ENCODE measurements around the gene HEATR5A.
"Not testable (repeated sequence)": the region's sequence is repeated elsewhere in the genome, so short reads cannot be mapped to it uniquely, and the experiment has no call there.

The HEATR5A gene

GRCh38 chr14:31387091-31387490 lies 33.3 kb downstream of the HEATR5A start:
- DNase-seq, result no peak

GRCh38 chr14:31386271-31386670 lies 34.1 kb downstream of the HEATR5A start:
- no peak for DNase-seq

GRCh38 chr14:31382221-31382620 lies 38.1 kb downstream of the HEATR5A start:
- no peak for DNase-seq

- no peak for DNase-seq
Measured at GRCh38 chr14:31380106-31380505, 40.2 kb downstream of the HEATR5A start.

- not testable (repeated sequence) for DNase-seq
Measured at GRCh38 chr14:31379125-31379947, 41.0 kb downstream of the HEATR5A start.

- no peak for DNase-seq
Measured at GRCh38 chr14:31377433-31377832, 42.9 kb downstream of the HEATR5A start.

- no peak for DNase-seq
Measured at GRCh38 chr14:31371646-31372045, 48.7 kb downstream of the HEATR5A start.

- DNase-seq, result no peak
Measured at GRCh38 chr14:31363331-31364073, 56.8 kb downstream of the HEATR5A start.

GRCh38 chr14:31362746-31363145 lies 57.6 kb downstream of the HEATR5A start:
- no peak for DNase-seq

GRCh38 chr14:31361761-31362160 lies 58.6 kb downstream of the HEATR5A start:
- DNase-seq, result not testable (repeated sequence)

GRCh38 chr14:31360919-31361662 lies 59.3 kb downstream of the HEATR5A start:
- DNase-seq, result no peak

GRCh38 chr14:31357279-31357678 lies 63.1 kb downstream of the HEATR5A start:
- DNase-seq, result no peak

- no peak for DNase-seq
Measured at GRCh38 chr14:31346097-31346496, 74.3 kb downstream of the HEATR5A start.

GRCh38 chr14:31341280-31341679 lies 79.1 kb downstream of the HEATR5A start:
- DNase-seq, result no peak

- DNase-seq, result no peak
Measured at GRCh38 chr14:31340297-31341063, 79.9 kb downstream of the HEATR5A start.

- no peak for DNase-seq
Measured at GRCh38 chr14:31339743-31340142, 80.6 kb downstream of the HEATR5A start.

- DNase-seq, result no peak
Measured at GRCh38 chr14:31337331-31337730, 83.0 kb downstream of the HEATR5A start.

GRCh38 chr14:31336646-31337045 lies 83.7 kb downstream of the HEATR5A start:
- no peak for DNase-seq

GRCh38 chr14:31331395-31331794 lies 89.0 kb downstream of the HEATR5A start:
- DNase-seq, result not testable (repeated sequence)

- not testable (repeated sequence) for DNase-seq
Measured at GRCh38 chr14:31329876-31330521, 90.4 kb downstream of the HEATR5A start.

GRCh38 chr14:31326111-31326510 lies 94.2 kb downstream of the HEATR5A start:
- DNase-seq, result no peak

GRCh38 chr14:31323419-31323818 lies 96.9 kb downstream of the HEATR5A start:
- DNase-seq, result no peak

All from activated effector memory CD4-positive, alpha-beta T cell treated with Interleukin-2 at 50 U/mL for 16 hours (primary cell).